Activated CD8-positive, alpha-beta memory T cell treated with anti-CD3 and anti-CD28 coated beads for 1 hour (primary cell): ENCODE data around the gene NEK6.

ENCODE experiments used
- DNase-seq, 2 donors: peaks; one replicate each; pipeline ENCODE4 v3.0.0-alpha.2; 2020; ENCODE audit warnings: low read depth in 1 of 2; ENCODE audit errors: extremely low read depth in 1 of 2

Gene NEK6

GRCh38 chr9:124351672-124352468 is 94.1 kb downstream of the NEK6 start:
- DNase-seq, result no peak

DNA sequence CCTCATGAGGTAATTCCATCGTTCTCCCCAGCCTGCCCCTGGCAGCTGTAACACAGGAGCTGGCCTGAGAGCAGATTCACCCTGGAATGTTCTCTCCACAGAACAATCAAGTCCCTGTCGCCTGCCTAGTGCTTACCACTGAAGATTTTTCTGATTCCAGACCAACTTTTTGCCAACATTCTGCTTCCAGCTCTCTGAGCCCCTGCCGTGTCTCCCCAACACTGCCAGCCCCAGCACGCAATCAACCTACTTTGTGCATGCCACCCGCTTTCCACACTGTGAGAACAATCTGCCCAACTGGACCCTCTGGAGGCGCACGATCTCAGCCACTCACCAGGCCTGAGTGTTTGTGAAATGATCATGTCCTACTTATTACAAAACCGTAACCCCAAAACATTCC is 94.9 kb downstream of the NEK6 start:
- no peak for DNase-seq

GRCh38 chr9:124353166-124353768 is 95.5 kb downstream of the NEK6 start:
- no peak for DNase-seq

DNA sequence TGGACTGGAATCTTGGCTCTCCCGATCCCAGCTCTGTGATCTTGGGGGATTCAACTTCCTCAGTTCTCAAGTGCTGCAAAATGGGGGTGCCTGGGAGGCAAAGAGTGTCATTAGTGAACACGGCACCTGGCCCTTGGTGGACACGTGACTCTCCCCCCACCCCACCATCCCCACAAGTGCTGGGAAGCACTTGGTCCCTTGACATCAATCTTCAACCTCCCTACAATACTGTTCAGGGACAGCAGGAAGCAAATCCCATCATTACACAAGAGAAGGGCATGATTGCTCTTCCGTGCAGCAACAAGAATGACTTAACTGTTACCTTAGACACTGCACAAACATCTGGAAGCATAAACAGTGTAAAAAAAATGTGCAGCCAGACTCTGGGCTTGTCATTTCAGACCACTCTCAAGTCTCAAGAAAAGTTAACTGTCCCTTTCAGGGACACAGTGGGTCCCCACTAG is 96.1 kb downstream of the NEK6 start:
- DNase-seq, result no peak

DNA sequence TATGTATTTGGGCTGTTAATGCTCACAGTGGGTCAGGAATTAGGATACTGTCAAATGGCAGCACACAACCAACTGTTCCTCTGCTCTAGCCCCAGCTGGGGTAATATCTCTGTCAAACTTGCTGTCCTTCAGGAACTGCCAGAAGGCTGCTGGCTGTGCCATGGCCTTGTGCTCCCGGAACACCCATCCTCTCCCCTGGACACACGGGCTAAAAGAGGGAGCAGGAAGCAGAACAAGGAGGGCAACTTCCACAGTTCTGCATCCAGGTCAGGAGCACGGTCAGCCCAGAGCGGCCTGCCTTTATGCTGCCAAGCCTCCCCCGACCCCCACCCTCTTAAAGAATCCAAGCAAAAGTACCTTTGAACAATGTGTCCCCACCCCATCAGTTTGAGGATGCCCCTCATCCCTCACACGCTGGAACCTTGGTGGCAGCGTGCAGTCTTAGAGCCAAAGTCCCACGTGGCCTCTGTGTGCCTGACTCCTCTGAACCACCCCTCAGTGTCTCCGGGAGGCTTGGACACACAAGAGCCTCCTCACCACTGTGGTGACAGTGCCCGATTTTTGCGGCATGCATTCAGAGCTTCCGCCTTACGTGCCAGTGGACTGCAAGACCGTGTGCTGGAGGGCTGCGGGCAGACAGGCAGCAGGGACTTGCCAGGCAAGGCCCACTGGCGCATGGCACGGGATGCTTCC is 96.7 kb downstream of the NEK6 start:
- no peak for DNase-seq

GRCh38 chr9:124355039-124355940 is 97.5 kb downstream of the NEK6 start:
- DNase-seq, result no peak

- no peak for DNase-seq
These were observed 98.4 kb downstream of the NEK6 start for GRCh38 chr9:124355941-124356744.

DNA sequence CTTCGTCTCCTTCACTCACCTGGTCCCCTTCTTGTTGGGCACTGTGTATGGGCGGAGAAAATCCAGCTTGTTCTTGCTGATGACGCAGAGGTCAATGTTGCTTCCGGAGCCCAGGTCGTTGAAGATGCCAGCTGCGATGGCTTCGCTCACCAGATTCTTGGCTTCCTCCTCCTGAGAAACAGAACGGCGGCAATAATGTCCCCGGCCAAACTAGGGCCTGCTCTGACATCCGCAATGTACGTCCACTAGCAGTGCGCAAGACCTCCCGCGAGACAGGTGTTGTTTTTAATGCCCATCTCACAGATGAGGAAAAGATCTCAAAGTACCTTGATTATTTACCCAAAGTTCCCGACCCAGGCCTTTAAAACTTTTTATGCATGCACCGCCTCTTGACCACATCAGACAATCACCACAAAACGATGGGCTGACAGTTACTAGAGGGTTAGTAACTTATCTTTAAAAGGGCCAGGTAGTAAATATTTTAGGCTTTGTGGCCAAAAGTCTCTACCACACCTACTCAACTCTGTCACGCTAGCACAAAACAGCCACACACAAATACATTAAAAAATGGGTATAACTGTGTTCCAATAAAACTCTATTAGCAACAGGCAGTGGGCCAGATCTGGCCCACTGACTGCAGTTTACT is 99.1 kb downstream of the NEK6 start:
- DNase-seq, result no peak

- DNase-seq, result no peak
These were observed 100.1 kb downstream of the NEK6 start for GRCh38 chr9:124357721-124358361.

DNA sequence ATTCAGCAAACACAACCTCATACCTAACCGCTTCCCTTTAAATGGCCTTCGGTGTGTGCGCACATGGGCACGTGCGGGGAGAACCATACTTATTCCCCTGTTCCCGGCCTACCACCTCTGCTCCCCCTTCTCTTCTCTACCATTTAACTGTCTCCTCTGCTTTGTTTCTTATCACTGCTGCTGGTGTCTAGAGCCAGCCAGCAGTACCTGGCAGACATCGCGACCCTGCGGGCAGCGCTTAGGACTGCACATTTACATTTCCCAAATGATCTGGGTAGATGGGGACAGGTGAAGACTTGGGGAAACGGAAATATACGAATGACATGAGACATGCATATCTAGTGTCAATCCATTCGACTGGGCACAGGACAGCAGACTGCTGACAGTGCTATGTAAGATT is 100.9 kb downstream of the NEK6 start:
- no peak for DNase-seq

DNA sequence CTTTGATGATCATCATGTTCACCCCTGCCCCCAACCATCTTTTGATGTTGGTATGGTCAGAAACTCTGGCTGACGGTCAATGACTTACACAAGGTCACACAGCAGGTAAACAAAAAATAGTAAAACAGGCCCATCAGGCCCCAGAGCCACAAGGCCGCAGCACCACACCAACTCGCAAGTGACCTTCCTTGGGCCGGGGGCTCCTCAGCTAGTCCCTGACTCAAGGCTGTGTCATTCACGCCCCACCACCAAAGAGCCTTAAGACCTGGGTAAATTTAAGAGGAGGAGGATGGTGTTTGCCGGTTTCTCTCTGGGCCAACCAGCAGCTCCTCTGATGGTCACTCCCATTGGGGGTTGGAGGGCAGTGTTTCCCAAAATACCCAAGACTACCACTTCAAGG is 101.7 kb downstream of the NEK6 start:
- DNase-seq, result no peak

DNA sequence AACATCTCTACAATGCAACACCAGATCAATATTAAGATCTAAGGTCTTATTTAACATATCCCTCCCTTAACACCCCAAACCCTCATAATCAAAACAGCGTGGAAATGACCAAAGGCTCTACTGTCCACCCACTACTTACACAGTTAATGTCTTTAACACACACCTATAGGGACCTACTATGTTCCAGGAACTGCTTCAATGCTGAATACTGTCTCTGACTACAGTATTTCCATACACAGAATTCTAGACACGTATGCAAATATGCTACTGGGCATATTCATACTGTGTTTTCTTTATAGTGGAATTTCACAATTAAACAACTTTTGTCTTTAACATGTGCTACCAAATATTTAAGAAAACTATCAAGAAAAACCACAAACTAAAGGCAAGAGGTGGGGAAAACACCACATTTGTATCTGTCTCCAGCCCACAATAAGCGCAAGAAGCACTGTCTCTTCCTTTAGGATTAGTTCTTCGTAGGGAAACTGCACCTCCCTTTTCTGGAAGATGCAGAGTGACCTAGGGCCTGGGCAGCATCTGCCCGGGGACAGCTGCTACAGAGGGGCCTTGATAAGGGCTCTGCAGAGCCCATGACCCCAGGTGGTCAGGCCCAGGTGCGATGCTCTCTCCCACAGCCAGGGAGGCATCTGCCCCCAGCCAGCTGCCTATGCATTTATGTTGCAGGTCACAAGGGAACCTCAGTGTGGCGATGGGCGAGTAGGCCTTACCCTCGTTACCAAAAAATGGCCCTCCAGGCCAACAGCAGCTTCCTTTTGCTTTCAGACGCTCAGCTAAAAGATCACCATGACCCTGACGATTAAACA is 102.3 kb downstream of the NEK6 start:
- no peak for DNase-seq

GRCh38 chr9:124361128-124361527 is 103.4 kb downstream of the NEK6 start:
- DNase-seq, result no peak

DNA sequence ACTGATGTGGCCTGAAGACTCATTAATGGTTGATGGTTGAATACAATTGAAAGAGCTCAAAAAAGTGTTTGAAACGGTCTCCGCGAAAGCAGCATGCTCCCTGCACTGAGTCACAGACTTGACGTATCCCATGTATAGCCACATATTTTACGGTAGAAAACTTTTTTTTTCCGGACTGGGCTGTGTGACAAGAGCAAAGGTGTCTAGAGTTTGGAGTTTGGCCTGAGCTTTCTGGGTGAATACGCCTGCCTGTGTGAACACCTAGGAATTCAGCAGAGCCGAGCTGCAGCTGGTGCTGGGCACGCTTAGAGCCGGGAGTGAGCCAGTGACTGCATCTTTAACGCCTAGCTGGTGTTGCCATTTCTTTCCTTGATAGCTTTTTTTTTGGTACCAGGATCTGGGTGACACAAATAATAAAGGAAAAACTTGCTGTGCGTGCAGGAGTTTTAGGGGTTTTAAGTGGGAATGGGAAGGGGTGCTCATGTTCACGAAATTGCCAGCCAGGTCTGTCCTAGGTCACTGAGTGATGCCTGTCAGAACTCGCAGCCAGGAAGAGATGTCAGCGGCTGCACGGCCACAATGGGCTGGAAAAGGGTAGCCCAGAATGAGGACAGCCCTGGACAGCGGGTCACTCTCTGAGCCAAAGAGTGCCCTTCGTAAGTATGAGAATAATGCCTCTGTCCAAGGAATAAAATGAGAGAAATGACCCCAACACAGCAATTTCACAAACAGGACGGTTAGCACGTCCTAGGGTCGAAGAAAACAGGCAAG is 105.8 kb downstream of the NEK6 start:
- no peak for DNase-seq

DNA sequence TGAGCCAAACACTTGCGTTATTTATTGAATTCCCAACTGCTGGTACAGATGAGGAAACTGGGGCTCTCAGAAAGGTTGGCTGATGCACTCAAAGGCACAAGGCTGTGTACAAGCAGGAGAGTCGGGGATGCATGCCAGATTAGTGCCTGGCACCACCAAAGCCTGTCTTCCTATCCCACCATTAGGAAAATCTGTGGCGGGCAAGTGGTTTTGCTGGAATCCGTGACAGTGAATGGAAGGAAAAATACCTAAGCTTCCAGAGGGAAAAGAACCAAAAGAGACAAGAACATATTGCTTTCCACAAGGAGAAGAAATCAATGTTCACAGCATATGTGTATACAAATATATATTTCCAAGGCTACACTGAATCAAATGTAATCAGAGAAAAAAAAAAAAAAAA is 106.4 kb downstream of the NEK6 start:
- no peak for DNase-seq

GRCh38 chr9:124365036-124365435 is 107.3 kb downstream of the NEK6 start:
- DNase-seq, result no peak

GRCh38 chr9:124366476-124367220 is 108.9 kb downstream of the NEK6 start:
- no peak for DNase-seq
